Esophagus muscularis mucosa (tissue), 4 donors: ENCODE data around the gene TMEM238L. TPM values are rescaled to one million over a fixed set of nuclear protein-coding genes. Genes with fewer than 3 reads are reported as not detected.

Experiments
- DNase-seq: peaks from one replicate; pipeline ENCODE4 v3.0.0-alpha.2; 2017; ENCODE audit errors: extremely low spot score
- H3K27ac ChIP-seq, 4 donors: fragments of 200-600 bp; sonication (generic); replicated peaks in 1 of 4; 1 replicate in 3 of 4; 2 replicates in 1 of 4; pipeline ENCODE4 v1.5.1; 2016 to 2019; ENCODE audit warnings: mild to moderate bottlenecking in 1 of 4
- H3K27me3 ChIP-seq, 4 donors: fragments of 200-600 bp; sonication (generic); one replicate each; pipeline versions ENCODE4 v1.5.1 to v1.6.0; 2016 to 2019
- H3K36me3 ChIP-seq, 4 donors: fragments of 200-600 bp; sonication (generic); one replicate each; pipeline ENCODE4 v1.5.1; 2016 to 2019
- H3K4me1 ChIP-seq, 4 donors: fragments of 200-600 bp; sonication (generic); one replicate each; pipeline ENCODE4 v1.5.1; 2016 to 2019
- H3K4me3 ChIP-seq, 4 donors: fragments of 200-600 bp; sonication (generic); 1 replicate in 2 of 4; 2 replicates in 2 of 4; pipeline ENCODE4 v1.5.1; 2016 to 2019; ENCODE audit warnings: mild to moderate bottlenecking in 4 of 4, moderate library complexity in 1 of 4
- H3K9me3 ChIP-seq, 4 donors: fragments of 200-600 bp; sonication (generic); 1 replicate in 3 of 4; 2 replicates in 1 of 4; pipeline ENCODE4 v1.5.1; 2016 to 2019
- CTCF ChIP-seq, 3 experiments: fragments of 200-600 bp in 2 of 3; fragments of 450-650 bp in 1 of 3; sonication (generic) in 2 of 3; IDR thresholded peaks; one replicate each; pipeline ENCODE4 v1.5.1; 2017 to 2019; ENCODE audit warnings: antibody characterized with exemption in 3 of 3, mild to moderate bottlenecking in 2 of 3, moderate library complexity in 1 of 3
- EP300 ChIP-seq: sonication (generic); formaldehyde crosslinking; IDR thresholded peaks from one replicate; pipeline ENCODE4 v1.6.1; 2017; ENCODE audit warnings: antibody characterized with exemption
- POLR2A ChIP-seq: fragments of 450-650 bp; IDR thresholded peaks from one replicate; pipeline ENCODE4 v1.6.1; 2017; ENCODE audit warnings: antibody characterized with exemption, moderate library complexity, mild to moderate bottlenecking, low read depth
- POLR2AphosphoS5 ChIP-seq, 2 donors: sonication (generic); formaldehyde crosslinking; IDR thresholded peaks; one replicate each; pipeline ENCODE4 v1.6.1; 2017; ENCODE audit warnings: antibody characterized with exemption in 2 of 2
- WGBS: methylation state at CpG from one replicate; pipeline ENCODE4 v1.1.5; 2018; 5-methylcytosine and 5-hydroxymethylcytosine counted together
- intact Hi-C: fragments of 100-400 bp; cut with DNase I; formaldehyde crosslinking; loops from one replicate; pipeline ENCODE4 v1.15.1; 2023
- total RNA-seq, 4 donors: library from RNA; depleted of rRNA; stranded (reverse); fragments of >200 nt; gene quantifications; one replicate each; pipeline versions ENCODE4 v1.1.0 to v1.2.1, GENCODE V29; 2016

The TMEM238L gene
- total RNA-seq, 4 donors from 2014 or later: not detected

- TF ChIP-seq EP300 (no peak), POLR2A (no peak), POLR2AphosphoS5 (IDR thresholded peaks at IDR 0.05) (no peak), CTCF (IDR thresholded peaks at IDR 0.05) (no peak)
- no peak for DNase-seq
- intact Hi-C loops: no loop called here
- H3K4me3 ChIP-seq: no peak overlapping the region
- WGBS: 90% methylated on average over 4 of the region's 5 CpGs
- no peaks in the 10 kb centered on the region for H3K27me3 ChIP-seq
- no peak overlapping the region for H3K27ac ChIP-seq
- no peaks in the 10 kb centered on the region for H3K4me1 ChIP-seq
- no peaks in the 10 kb centered on the region for H3K36me3 ChIP-seq
- no peaks in the 10 kb centered on the region for H3K9me3 ChIP-seq
Observed at GRCh38 chr17:10831696-10832095, 27.8 kb upstream of the TMEM238L start.

- Histone ChIP-seq H3K27ac (no peak overlapping the region), H3K4me1 (no peaks in the 10 kb centered on the region), H3K9me3 (no peaks in the 10 kb centered on the region), H3K4me3 (no peak overlapping the region), H3K36me3 (no peaks in the 10 kb centered on the region), H3K27me3 (no peaks in the 10 kb centered on the region)
- no peak for TF ChIP-seq CTCF (IDR thresholded peaks at IDR 0.05)
- no peak for TF ChIP-seq POLR2A
- 71% methylated on average over 5 of the region's 5 CpGs for WGBS
- intact Hi-C loops: no loop called here
- DNase-seq: no peak
Observed at GRCh38 chr17:10827898-10828552, 24.1 kb upstream of the TMEM238L start.

GRCh38 chr17:10824874-10825273 is 21.0 kb upstream of the TMEM238L start:
- H3K4me3 ChIP-seq: no peak overlapping the region
- no peaks in the 10 kb centered on the region for H3K9me3 ChIP-seq
- 84% methylated on average over 7 of the region's 7 CpGs for WGBS
- no peak overlapping the region for H3K27ac ChIP-seq
- H3K36me3 ChIP-seq: no peaks in the 10 kb centered on the region
- no peak for DNase-seq
- no peaks in the 10 kb centered on the region for H3K27me3 ChIP-seq
- no peak for TF ChIP-seq EP300
- H3K4me1 ChIP-seq: no peaks in the 10 kb centered on the region
- intact Hi-C loops: no loop called here

GRCh38 chr17:10821770-10822169 is 17.9 kb upstream of the TMEM238L start:
- no peak for TF ChIP-seq POLR2AphosphoS5 (IDR thresholded peaks at IDR 0.05)
- no peak for TF ChIP-seq EP300
- no peak for TF ChIP-seq POLR2A
- no peak for TF ChIP-seq CTCF (IDR thresholded peaks at IDR 0.05)
- no peak for DNase-seq
- Histone ChIP-seq H3K4me3 (no peak overlapping the region), H3K27me3 (no peaks in the 10 kb centered on the region), H3K4me1 (no peaks in the 10 kb centered on the region), H3K27ac (no peak overlapping the region), H3K9me3 (no peaks in the 10 kb centered on the region), H3K36me3 (no peaks in the 10 kb centered on the region)
- intact Hi-C loops: no loop called here

- WGBS: 49% methylated on average over 4 of the region's 4 CpGs
- Histone ChIP-seq H3K27me3 (no peaks in the 10 kb centered on the region), H3K36me3 (no peaks in the 10 kb centered on the region), H3K9me3 (no peaks in the 10 kb centered on the region), H3K4me1 (no peaks in the 10 kb centered on the region), H3K27ac (no peak overlapping the region), H3K4me3 (no peak overlapping the region)
- no peak for DNase-seq
- TF ChIP-seq POLR2A (no peak), EP300 (no peak), POLR2AphosphoS5 (IDR thresholded peaks at IDR 0.05) (no peak), CTCF (IDR thresholded peaks at IDR 0.05) (no peak)
- intact Hi-C loops: no loop called here
Observed at GRCh38 chr17:10821054-10821453, 17.2 kb upstream of the TMEM238L start.
